ENCODE data around the gene PLD6.
"Not testable (repeated sequence)": the region's sequence is repeated elsewhere in the genome, so short reads cannot be mapped to it uniquely, and the experiment has no call there.

The PLD6 gene

DNA sequence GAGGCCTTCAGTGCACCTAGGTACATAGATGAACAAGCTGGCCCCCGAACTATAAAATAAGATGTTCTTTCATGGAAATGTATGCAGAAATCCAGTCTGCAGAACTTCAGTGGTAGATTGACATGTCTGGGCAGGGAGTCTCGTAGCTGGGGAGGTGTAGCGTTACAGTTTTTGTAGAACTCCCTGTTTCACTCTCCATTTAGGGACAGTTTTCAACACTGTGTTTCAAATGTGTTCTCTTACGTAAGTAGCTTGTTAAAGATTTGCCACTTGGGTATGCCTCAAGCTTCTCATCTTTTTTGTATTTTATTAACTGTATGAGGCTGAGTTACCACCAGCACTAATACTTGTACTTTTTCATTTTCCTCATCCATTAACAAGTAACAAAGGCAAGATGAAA lies 46.6 kb downstream of the PLD6 start:
- no peaks in the 10 kb centered on the region for H3K4me1 ChIP-seq (ENCODE audit: control insufficient read depth in 1 of 2, insufficient read depth in 1 of 2, low read depth in 1 of 2, low read length in 1 of 2)
- peaks cover 92% of the 10 kb centered on the region for H3K36me3 ChIP-seq
- TF ChIP-seq, protein P1, sequence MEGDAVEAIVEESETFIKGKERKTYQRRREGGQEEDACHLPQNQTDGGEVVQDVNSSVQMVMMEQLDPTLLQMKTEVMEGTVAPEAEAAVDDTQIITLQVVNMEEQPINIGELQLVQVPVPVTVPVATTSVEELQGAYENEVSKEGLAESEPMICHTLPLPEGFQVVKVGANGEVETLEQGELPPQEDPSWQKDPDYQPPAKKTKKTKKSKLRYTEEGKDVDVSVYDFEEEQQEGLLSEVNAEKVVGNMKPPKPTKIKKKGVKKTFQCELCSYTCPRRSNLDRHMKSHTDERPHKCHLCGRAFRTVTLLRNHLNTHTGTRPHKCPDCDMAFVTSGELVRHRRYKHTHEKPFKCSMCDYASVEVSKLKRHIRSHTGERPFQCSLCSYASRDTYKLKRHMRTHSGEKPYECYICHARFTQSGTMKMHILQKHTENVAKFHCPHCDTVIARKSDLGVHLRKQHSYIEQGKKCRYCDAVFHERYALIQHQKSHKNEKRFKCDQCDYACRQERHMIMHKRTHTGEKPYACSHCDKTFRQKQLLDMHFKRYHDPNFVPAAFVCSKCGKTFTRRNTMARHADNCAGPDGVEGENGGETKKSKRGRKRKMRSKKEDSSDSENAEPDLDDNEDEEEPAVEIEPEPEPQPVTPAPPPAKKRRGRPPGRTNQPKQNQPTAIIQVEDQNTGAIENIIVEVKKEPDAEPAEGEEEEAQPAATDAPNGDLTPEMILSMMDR (IDR thresholded peaks at IDR 0.05), result no peak
- no peak overlapping the region for H3K4me3 ChIP-seq (ENCODE audit: low read depth in 1 of 2, low read length in 1 of 2)
- H3K27ac ChIP-seq, result no peak overlapping the region
- H3K9me3 ChIP-seq, result no peaks in the 10 kb centered on the region
- H3K27me3 ChIP-seq, result no peaks in the 10 kb centered on the region

DNA sequence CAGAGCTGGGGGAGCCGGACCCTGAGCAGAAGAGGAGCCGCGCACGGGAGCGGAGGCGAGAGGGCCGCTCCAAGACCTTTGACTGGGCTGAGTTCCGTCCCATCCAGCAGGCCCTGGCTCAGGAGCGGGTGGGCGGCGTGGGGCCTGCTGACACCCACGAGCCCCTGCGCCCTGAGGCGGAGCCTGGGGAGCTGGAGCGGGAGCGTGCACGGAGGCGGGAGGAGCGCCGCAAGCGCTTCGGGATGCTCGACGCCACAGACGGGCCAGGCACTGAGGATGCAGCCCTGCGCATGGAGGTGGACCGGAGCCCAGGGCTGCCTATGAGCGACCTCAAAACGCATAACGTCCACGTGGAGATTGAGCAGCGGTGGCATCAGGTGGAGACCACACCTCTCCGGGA lies 47.6 kb downstream of the PLD6 start:
- not testable (repeated sequence) for H3K4me1 ChIP-seq (ENCODE audit: control insufficient read depth in 1 of 2, insufficient read depth in 1 of 2, low read depth in 1 of 2, low read length in 1 of 2); H3K9me3 ChIP-seq
- peaks cover 96% of the 10 kb centered on the region for H3K36me3 ChIP-seq

DNA sequence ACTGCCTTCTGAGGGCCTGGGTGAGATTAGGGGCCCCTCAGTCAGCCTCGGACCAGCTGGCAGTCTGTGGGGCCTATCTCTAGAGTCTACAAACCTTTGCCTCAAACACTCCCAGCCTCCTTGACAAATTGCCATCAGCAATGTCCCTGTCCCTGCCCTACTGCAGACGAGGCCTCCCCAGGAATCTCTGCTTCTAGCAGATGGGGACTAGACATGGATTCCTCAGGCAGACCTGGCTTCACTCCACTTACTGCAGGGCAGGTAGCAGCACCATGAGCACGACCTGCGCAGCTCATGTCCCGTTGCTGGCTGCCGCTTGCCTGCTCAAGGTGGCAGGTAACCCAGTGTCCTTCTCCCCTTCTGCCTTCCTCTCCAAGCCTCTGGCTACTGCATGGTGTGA lies 49.1 kb downstream of the PLD6 start:
- no peak overlapping the region for H3K27ac ChIP-seq
- no peaks in the 10 kb centered on the region for H3K27me3 ChIP-seq
- H3K4me1 ChIP-seq (ENCODE audit: control insufficient read depth in 1 of 2, insufficient read depth in 1 of 2, low read depth in 1 of 2, low read length in 1 of 2), result peaks cover 4 to 14% of the 10 kb centered on the region in 2 experiments
- peaks cover 85% of the 10 kb centered on the region for H3K36me3 ChIP-seq
- no peaks in the 10 kb centered on the region for H3K9me3 ChIP-seq
- H3K4me3 ChIP-seq (ENCODE audit: low read depth in 1 of 2, low read length in 1 of 2), result no peak overlapping the region
- TF ChIP-seq, protein P1 (IDR thresholded peaks at IDR 0.05), result no peak

More for the DNA sequence above, 47.6 kb downstream of the PLD6 start:
- not testable (repeated sequence) for H3K27me3 ChIP-seq; H3K27ac ChIP-seq; H3K4me3 ChIP-seq (ENCODE audit: low read depth in 1 of 2, low read length in 1 of 2)

DNA sequence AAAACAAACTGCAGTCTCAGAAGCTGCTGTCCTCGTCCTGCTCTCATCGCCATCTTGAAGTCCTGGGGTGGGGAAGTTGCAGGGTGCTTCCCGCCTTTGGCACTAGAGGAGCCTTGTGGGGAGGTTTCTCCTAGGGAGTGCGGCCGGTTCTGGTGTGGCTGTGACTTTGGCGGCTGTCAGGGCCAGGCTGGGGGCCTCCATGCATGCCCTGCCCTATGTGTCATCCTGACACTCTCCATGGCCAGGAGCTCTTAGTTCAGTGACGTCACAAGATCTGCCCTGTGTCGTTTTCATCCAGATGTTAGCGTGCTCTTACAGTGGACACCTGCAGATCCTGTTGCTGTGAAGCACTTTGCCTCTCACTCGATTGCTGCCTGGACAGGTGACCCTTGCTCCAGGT lies 49.6 kb downstream of the PLD6 start:
- no peak overlapping the region for H3K4me3 ChIP-seq (ENCODE audit: low read depth in 1 of 2, low read length in 1 of 2)
- no peak overlapping the region for H3K27ac ChIP-seq
- H3K4me1 ChIP-seq (ENCODE audit: control insufficient read depth in 1 of 2, insufficient read depth in 1 of 2, low read depth in 1 of 2, low read length in 1 of 2), result peaks cover 9 to 19% of the 10 kb centered on the region in 2 experiments
- H3K9me3 ChIP-seq, result no peaks in the 10 kb centered on the region
- TF ChIP-seq, protein P1 (IDR thresholded peaks at IDR 0.05), result no peak
- no peaks in the 10 kb centered on the region for H3K27me3 ChIP-seq
- peaks cover 80% of the 10 kb centered on the region for H3K36me3 ChIP-seq

DNA sequence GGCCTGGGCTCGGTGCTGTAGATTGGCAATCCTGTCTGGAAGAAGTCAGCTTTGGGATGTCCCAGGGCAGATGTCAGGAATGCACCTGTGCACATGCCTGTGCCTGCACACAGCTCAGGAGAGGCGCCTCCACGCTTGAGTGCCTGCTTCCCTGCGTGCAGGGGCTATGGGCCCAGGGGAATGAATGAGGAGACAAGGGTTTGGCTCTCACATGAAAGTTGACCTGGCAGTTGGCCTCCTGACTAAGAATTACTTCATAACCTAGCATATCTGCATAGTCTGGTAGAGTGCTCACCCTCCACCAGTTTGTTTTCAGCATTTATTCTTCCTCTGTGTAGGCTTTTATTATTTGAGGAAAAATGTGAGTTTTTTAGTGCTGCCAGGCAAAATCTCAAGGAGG lies 50.0 kb downstream of the PLD6 start:
- H3K27ac ChIP-seq, result no peak overlapping the region

DNA sequence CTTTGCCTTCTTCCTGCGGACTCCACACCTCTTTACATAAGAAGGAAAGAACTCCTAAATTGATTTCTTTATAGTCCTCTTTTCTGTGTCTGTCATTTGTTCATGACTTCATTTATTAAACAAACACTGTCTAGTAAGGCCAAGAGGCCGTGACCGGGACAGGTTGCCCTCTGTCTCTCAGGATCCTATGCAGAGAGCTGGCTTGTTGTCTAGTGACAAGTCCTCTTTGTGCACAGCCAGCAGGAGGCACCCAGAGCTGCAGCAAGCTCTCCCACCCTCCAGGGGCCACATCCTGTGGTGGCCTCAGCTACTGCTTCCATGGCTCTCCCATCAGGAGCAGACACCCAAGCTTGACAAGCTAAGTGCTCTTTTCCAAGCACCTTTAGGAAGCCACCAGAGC lies 50.6 kb downstream of the PLD6 start:
- no peaks in the 10 kb centered on the region for H3K27me3 ChIP-seq
- H3K4me3 ChIP-seq (ENCODE audit: low read depth in 1 of 2, low read length in 1 of 2), result no peak overlapping the region
- peaks cover 71% of the 10 kb centered on the region for H3K36me3 ChIP-seq
- H3K27ac ChIP-seq, result no peak overlapping the region
- H3K9me3 ChIP-seq, result no peaks in the 10 kb centered on the region
- TF ChIP-seq, protein P1 (IDR thresholded peaks at IDR 0.05), result no peak
- H3K4me1 ChIP-seq (ENCODE audit: control insufficient read depth in 1 of 2, insufficient read depth in 1 of 2, low read depth in 1 of 2, low read length in 1 of 2), result peaks cover 16 to 28% of the 10 kb centered on the region in 2 experiments

More for the DNA sequence above, 50.0 kb downstream of the PLD6 start:
- no peaks in the 10 kb centered on the region for H3K27me3 ChIP-seq
- H3K36me3 ChIP-seq, result peaks cover 76% of the 10 kb centered on the region
- H3K4me1 ChIP-seq (ENCODE audit: control insufficient read depth in 1 of 2, insufficient read depth in 1 of 2, low read depth in 1 of 2, low read length in 1 of 2), result peaks cover 13 to 23% of the 10 kb centered on the region in 2 experiments
- no peaks in the 10 kb centered on the region for H3K9me3 ChIP-seq
- TF ChIP-seq, protein P1 (IDR thresholded peaks at IDR 0.05), result no peak
- H3K4me3 ChIP-seq (ENCODE audit: low read depth in 1 of 2, low read length in 1 of 2), result no peak overlapping the region

All from neutrophil (primary cell).